Activated CD4-positive, alpha-beta T cell treated with anti-CD3 and anti-CD28 coated beads, Interleukin-2, amount 50 U/mL, for 4 hours (primary cell): Measurements from ENCODE around the gene ARHGEF2.

Experiments
- DNase-seq, 2 experiments: peaks; one replicate each; pipeline ENCODE4 v3.0.0-alpha.2; 2020

The ARHGEF2 gene

GRCh38 chr1:155969377-155969791 lies 9.0 kb downstream of the ARHGEF2 start:
- no peak for DNase-seq

GRCh38 chr1:155968670-155969069 lies 9.7 kb downstream of the ARHGEF2 start:
- DNase-seq: no peak

GRCh38 chr1:155968051-155968400 lies 10.3 kb downstream of the ARHGEF2 start:
- no peak for DNase-seq

DNA sequence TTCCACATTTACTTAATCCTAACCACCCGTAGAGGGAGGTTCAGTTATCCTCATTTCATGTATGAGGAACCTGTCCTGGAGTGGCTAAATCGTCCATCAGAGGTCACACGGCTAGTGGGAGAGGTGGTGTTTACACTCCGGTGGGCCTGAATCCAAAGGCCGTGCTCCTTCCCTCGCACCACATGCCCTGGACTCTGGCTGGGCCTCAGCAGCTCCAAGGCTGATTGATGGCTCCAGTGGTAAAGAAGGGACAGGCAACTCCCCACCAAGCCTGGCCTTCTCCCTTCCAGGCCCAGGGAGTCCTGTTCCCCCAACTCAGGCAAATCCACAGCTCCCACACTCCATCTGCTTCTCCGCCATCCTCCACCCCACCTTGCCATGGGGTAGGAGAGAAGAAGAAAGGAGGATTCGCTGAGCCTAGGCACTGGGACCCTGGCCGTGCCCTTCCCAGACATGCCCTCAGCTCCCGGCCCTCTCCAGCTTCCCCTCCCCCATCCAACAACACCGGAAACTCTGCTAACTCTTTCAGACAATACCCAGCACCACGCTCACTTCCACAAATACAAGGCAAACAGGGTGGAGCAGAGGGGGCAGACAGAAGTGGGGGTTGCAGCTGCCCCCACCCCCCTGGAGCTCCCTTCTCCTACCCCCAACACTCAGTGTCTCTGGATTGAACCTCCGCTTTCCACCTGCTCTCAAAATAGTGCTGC lies 10.9 kb downstream of the ARHGEF2 start:
- no peak for DNase-seq

GRCh38 chr1:155966750-155967149 lies 11.6 kb downstream of the ARHGEF2 start:
- DNase-seq: no peak

DNA sequence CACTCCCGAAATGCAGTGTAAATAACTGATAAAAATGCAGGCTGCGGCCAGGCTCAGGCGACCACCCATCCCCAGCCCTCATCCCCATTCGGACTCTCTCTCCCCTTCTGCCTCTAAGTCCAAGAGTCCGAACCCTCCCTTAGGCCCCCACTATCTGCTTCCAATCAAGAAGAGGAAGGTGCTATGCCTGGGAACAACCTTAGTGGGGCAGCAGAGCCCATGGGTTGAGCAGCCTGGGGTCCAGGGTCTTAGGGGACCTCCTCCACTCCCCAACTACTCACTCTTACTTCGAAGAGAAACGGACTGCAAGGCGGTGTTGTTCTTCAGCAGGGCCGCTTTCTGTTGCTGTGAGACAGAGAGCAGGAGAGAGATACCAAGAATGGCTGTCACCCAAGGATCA lies 12.2 kb downstream of the ARHGEF2 start:
- DNase-seq: no peak

- DNase-seq: no peak
Measured at GRCh38 chr1:155964193-155964592, 14.2 kb downstream of the ARHGEF2 start.

DNA sequence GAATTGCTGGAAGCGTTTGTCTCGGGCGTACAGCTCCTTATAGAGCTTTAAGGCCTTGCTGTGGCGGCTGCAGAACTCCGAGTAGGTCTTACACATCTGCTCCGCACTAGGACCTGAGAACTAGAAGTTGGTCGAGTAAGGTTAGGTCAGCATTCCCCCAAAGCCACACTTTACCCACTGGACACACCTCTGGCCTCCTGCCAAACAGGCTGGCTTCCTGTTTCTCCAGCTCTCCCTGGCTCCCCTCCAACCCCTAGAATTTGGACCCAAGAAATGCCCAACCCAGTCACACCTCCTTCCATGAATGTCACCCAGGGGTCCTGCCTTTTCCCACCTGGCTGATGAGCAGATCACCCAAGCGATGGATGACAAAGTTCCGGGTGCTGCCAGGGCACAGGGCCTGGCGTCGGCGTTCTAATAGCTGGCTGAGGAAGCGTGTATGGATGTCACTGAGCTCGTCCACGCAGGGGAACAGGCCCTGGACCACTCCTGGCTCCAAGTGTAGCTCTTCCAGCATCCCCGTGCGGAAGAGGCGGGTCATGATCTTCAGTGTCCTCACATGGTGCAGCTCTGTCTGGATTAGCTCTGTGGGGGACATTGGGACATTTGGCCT lies 15.6 kb downstream of the ARHGEF2 start:
- no peak for DNase-seq

- no peak for DNase-seq
Measured at GRCh38 chr1:155961937-155962336, 16.4 kb downstream of the ARHGEF2 start.

GRCh38 chr1:155960081-155960745 lies 18.1 kb downstream of the ARHGEF2 start:
- DNase-seq: no peak

- DNase-seq: no peak
Measured at GRCh38 chr1:155957411-155957915, 20.9 kb downstream of the ARHGEF2 start.

DNA sequence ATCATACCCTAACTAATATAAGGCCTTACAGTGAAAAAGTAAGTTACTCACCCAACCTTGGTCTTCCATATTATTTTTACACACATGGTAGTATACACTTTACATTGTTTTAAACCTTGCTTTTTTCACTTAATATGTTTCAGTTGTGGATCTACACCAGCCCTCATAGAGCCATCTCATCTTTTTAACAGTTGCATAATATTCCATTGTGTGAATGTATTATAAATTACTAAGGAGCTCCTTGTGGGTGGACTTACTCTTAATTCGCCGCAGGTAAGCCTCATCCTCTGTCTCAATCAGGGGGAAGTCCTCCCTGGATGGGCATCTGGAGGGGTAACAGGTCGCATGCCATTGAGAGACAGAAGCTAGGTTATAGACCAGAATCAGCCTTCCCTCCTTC lies 23.7 kb downstream of the ARHGEF2 start:
- no peak for DNase-seq

GRCh38 chr1:155952505-155952890 lies 25.8 kb downstream of the ARHGEF2 start:
- no peak for DNase-seq

DNA sequence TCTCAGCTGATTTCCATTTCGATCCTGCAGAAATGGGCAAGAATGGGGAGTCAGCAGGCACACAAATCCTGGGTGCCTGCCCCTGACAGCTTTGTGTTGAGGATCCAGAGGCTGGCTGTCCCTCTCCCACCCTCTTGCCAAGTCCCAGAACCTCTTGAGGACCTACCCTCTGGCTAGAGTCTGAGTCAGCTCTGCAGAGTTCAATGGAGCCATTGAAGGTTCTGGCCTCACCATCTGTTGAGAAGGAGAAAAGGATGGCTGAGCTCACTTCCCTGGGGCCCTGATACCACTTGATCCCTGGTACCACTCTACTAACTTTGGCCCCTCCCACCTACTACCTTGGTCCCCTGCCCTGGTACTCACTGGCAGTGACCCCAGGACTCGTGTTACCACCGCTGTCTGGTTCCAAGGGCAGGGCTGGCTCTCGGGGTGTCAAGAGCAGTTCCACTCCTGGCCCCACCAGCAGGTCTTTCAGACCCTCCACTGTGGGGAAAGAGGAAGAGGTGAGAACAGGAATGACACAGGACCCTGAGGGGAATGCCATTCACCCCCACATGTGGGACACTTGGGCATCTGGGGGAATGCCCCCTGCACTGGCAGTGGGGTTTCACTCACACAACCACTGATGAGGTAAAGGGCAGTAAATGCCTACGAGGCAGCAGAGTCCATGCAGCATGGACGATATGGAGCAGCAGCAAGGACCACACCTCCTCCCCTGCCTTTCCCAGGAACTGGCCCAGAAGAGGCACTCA lies 26.4 kb downstream of the ARHGEF2 start:
- no peak for DNase-seq

GRCh38 chr1:155950829-155951228 lies 27.5 kb downstream of the ARHGEF2 start:
- no peak for DNase-seq

- no peak for DNase-seq
Measured at GRCh38 chr1:155947741-155948140, 30.6 kb downstream of the ARHGEF2 start.

DNA sequence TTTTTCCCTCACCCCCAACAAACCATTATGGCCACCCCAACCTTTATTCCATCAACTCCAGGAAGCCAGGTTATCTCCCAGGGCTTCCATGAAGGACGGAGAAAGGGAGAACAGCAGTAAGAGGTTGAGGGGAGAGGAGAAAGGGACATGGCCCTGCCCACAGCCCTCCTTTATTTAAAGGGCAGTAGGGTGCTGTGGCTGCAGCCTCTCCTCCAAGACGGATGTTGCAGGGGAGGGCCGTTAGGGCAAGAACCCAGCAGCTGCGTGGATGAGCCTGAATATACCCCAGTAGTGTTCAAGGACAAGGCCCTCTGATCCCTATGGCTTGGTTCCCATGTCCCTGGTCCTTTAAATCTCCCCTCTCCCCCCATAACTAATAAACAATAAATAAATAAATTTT lies 31.1 kb downstream of the ARHGEF2 start:
- DNase-seq: no peak

- DNase-seq: no peak
Measured at GRCh38 chr1:155946633-155947219, 31.6 kb downstream of the ARHGEF2 start.

GRCh38 chr1:155944444-155944799 lies 33.9 kb downstream of the ARHGEF2 start:
- DNase-seq: no peak

DNA sequence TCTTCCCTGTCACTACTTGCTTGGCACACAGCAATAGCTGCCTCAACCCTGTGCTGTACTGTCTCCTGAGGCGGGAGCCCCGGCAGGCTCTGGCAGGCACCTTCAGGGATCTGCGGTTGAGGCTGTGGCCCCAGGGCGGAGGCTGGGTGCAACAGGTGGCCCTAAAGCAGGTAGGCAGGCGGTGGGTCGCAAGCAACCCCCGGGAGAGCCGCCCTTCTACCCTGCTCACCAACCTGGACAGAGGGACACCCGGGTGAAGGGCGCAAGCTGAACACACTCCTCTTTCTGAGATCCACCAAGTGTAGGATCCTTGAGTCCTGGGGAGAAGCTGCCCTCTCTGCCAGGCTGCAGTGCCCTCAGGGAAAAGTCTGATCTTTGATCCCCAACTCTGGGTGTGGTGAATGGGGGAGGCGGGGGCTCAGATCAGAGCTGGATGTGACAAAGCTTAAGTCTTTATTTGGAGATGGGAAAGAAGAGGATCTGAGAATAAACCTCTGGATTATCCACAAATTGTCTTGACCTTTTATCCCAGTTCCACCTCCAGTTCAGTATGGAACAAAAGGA lies 35.7 kb downstream of the ARHGEF2 start:
- DNase-seq: no peak

- DNase-seq: no peak
Measured at GRCh38 chr1:155941845-155942531, 36.4 kb downstream of the ARHGEF2 start.
